Lower leg skin (tissue), 4 donors: ENCODE measurements around the gene NDUFB7. TPM values are rescaled to one million over a fixed set of nuclear protein-coding genes. Genes with fewer than 3 reads are reported as not detected.
"Not testable (repeated sequence)": the region's sequence is repeated elsewhere in the genome, so short reads cannot be mapped to it uniquely, and the experiment has no call there.

ENCODE experiments used
- DNase-seq, 2 donors: peaks; one replicate each; pipeline ENCODE4 v3.0.0-alpha.2; 2019; ENCODE audit warnings: low spot score in 2 of 2
- H3K4me3 ChIP-seq: fragments of 200-600 bp; sonication (generic); 2 replicates; pipeline ENCODE4 v1.5.1; 2017; ENCODE audit warnings: mild to moderate bottlenecking, low read depth; ENCODE audit not compliant: poor library complexity, severe bottlenecking
- CTCF ChIP-seq, 3 donors: fragments of 450-650 bp; IDR thresholded peaks; one replicate each; pipeline ENCODE4 v1.5.1; 2016; ENCODE audit warnings: antibody characterized with exemption in 3 of 3, mild to moderate bottlenecking in 3 of 3, moderate library complexity in 2 of 3
- POLR2A ChIP-seq, 2 donors: fragments of 450-650 bp; IDR thresholded peaks; one replicate each; pipeline ENCODE4 v1.6.1; 2016 to 2017; ENCODE audit warnings: antibody characterized with exemption in 2 of 2, mild to moderate bottlenecking in 1 of 2, moderate library complexity in 1 of 2
- WGBS, 2 donors: methylation state at CpG; one replicate each; pipeline ENCODE4 v1.1.5; 2018; 5-methylcytosine and 5-hydroxymethylcytosine counted together
- intact Hi-C: fragments of 100-400 bp; cut with DNase I; formaldehyde crosslinking; loops from one replicate; pipeline ENCODE4 v1.15.0; 2023; ENCODE audit warnings: low total_unique reads
- total RNA-seq, 4 donors: library from RNA; depleted of rRNA; stranded (reverse); fragments of >200 nt; gene quantifications; one replicate each; pipeline ENCODE4 v1.1.0, GENCODE V29; 2016

Gene NDUFB7
- total RNA-seq, 4 donors from 2014 or later, result 219 to 332 (median 280) TPM

- TF ChIP-seq CTCF (IDR thresholded peaks at IDR 0.05) (no peak), POLR2A (IDR thresholded peaks at IDR 0.05) (no peak)
- WGBS, 2 donors, result 64 to 81% methylated on average over 14 of the region's 22 CpGs
- intact Hi-C loops, result loop anchor here (10.0 kb wide), 1 partner anchor 120 kb away; no protein-coding TSS in a partner anchor
- no peak for DNase-seq
- no peak overlapping the region for H3K4me3 ChIP-seq
These were observed 6.6 kb downstream of the NDUFB7 start for GRCh38 chr19:14565298-14565679.

- 73 to 76% methylated on average over 20 to 21 of the region's 22 CpGs for WGBS, 2 donors
- not testable (repeated sequence) for DNase-seq, H3K4me3 ChIP-seq
- intact Hi-C loops, result loop anchor here (10.0 kb wide), 1 partner anchor 120 kb away; no protein-coding TSS in a partner anchor
These were observed 7.1 kb downstream of the NDUFB7 start for GRCh38 chr19:14564652-14565297.

- DNase-seq, result peak in 1 of 2 donors; percentile 71
- 55 to 61% methylated on average over 20 to 32 of the region's 33 CpGs for WGBS, 2 donors
- TF ChIP-seq POLR2A (IDR thresholded peaks at IDR 0.05), result no peak
- no peak for TF ChIP-seq CTCF (IDR thresholded peaks at IDR 0.05)
- H3K4me3 ChIP-seq, result no peak overlapping the region
- intact Hi-C loops, result loop anchor here (10.0 kb wide), 1 partner anchor 121 kb away; no protein-coding TSS in a partner anchor
These were observed 7.7 kb downstream of the NDUFB7 start for GRCh38 chr19:14563989-14564651.

GRCh38 chr19:14563590-14563926 lies 8.3 kb downstream of the NDUFB7 start:
- TF ChIP-seq CTCF (IDR thresholded peaks at IDR 0.05), result no peak
- no peak for DNase-seq
- 84 to 86% methylated on average over 5 to 16 of the region's 16 CpGs for WGBS, 2 donors
- intact Hi-C loops, result loop anchor here (10.0 kb wide), 1 partner anchor 121 kb away; no protein-coding TSS in a partner anchor
- no peak overlapping the region for H3K4me3 ChIP-seq

- 75 to 79% methylated on average over 18 to 21 of the region's 23 CpGs for WGBS, 2 donors
- intact Hi-C loops, result loop anchor here (10.0 kb wide), 1 partner anchor 122 kb away; no protein-coding TSS in a partner anchor
- DNase-seq, result no peak
- no peak overlapping the region for H3K4me3 ChIP-seq
- TF ChIP-seq CTCF (IDR thresholded peaks at IDR 0.05) (no peak), POLR2A (IDR thresholded peaks at IDR 0.05) (no peak)
These were observed 8.9 kb downstream of the NDUFB7 start for GRCh38 chr19:14562660-14563589.
